ENCODE results near the gene FES. TPM values are rescaled to one million over a fixed set of nuclear protein-coding genes. Genes with fewer than 3 reads are reported as not detected.

Gene FES
- total RNA-seq, 1 donor from 2014 or later: 2.5 TPM

DNA sequence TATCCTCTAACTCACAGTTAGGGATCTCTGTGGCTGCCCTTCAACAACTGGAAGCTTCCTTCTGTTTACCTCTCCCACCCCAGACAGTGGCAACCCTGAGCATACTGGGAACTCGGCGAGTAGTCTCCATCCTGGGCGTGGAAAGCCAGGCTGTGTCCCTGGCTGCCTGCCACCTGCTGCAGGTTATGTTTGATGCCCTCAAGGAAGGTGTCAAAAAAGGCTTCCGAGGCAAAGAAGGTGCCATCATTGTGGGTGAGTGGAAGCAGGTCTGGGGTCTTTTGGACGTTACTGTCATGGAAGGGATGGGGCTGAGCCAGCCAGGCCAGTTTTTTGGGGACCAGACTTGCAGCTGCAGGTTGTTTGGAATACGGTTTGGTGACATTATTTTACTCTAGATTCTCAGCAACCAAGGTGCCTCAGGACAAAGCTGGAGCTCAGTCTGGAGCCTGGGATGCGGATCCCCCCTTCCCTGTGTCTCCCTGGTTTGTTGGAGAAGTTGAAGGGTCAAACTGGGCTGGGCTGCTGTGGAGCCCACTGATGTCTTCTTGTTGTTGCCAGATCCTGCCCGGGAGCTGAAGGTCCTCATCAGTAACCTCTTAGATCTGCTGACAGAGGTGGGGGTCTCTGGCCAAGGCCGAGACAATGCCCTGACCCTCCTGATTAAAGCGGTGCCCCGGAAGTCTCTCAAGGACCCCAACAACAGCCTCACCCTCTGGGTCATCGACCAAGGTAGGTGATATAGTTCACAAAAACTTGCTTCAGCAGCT is 58.2 kb downstream of the FES start:
- Mint-ChIP-seq H3K27ac (ENCODE audit: unreplicated experiment) (no peak overlapping the region), H3K4me3 (ENCODE audit: unreplicated experiment) (no peak overlapping the region), H3K27me3 (ENCODE audit: unreplicated experiment) (no peaks in the 10 kb centered on the region), H3K4me1 (ENCODE audit: unreplicated experiment) (no peaks in the 10 kb centered on the region), H3K36me3 (ENCODE audit: unreplicated experiment) (peaks cover 46% of the 10 kb centered on the region), H3K9me3 (ENCODE audit: unreplicated experiment) (no peaks in the 10 kb centered on the region)
- TF ChIP-seq, protein P1, sequence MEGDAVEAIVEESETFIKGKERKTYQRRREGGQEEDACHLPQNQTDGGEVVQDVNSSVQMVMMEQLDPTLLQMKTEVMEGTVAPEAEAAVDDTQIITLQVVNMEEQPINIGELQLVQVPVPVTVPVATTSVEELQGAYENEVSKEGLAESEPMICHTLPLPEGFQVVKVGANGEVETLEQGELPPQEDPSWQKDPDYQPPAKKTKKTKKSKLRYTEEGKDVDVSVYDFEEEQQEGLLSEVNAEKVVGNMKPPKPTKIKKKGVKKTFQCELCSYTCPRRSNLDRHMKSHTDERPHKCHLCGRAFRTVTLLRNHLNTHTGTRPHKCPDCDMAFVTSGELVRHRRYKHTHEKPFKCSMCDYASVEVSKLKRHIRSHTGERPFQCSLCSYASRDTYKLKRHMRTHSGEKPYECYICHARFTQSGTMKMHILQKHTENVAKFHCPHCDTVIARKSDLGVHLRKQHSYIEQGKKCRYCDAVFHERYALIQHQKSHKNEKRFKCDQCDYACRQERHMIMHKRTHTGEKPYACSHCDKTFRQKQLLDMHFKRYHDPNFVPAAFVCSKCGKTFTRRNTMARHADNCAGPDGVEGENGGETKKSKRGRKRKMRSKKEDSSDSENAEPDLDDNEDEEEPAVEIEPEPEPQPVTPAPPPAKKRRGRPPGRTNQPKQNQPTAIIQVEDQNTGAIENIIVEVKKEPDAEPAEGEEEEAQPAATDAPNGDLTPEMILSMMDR (IDR thresholded peaks at IDR 0.05): no peak
- DNase-seq (ENCODE audit: extremely low spot score, unreplicated experiment): no peak

DNA sequence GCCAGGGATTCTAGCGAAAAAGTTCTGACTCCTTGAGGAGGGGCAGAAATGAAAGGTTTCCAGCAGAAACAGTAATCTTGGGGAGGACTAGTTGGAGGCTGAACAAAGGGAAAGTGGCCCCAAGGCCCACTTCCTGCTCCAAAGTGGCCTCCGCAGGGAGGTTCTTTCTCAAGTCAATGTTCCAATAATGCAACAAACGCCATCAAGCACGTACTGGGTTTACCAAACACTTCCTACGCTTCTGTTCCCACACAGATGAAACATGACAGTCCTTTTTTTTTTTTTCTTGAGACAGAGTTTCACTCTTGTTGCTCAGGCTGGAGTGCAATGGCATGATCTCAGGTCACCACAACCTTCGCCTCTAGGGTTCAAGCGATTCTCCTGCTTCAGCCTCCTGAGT is 60.8 kb downstream of the FES start:
- no peak for DNase-seq (ENCODE audit: extremely low spot score, unreplicated experiment)
- H3K27me3 Mint-ChIP-seq (ENCODE audit: unreplicated experiment): no peaks in the 10 kb centered on the region
- no peaks in the 10 kb centered on the region for H3K4me1 Mint-ChIP-seq (ENCODE audit: unreplicated experiment)
- H3K9me3 Mint-ChIP-seq (ENCODE audit: unreplicated experiment): no peaks in the 10 kb centered on the region
- TF ChIP-seq, protein P1 (IDR thresholded peaks at IDR 0.05): no peak
- H3K27ac Mint-ChIP-seq (ENCODE audit: unreplicated experiment): no peak overlapping the region
- no peak overlapping the region for H3K4me3 Mint-ChIP-seq (ENCODE audit: unreplicated experiment)
- peaks cover 50% of the 10 kb centered on the region for H3K36me3 Mint-ChIP-seq (ENCODE audit: unreplicated experiment)

Other genes with a start within 250 kb of the FES start
- 2.7 and 5.0 TPM in 2 replicates for gene BLM, start 167.2 kb upstream of the FES start, total RNA-seq
- gene FURIN, start 15.9 kb upstream of the FES start, total RNA-seq: 96.2 and 98.3 TPM in 2 replicates
- 65.2 and 70.0 TPM in 2 replicates for gene MAN2A2, start 18.8 kb downstream of the FES start, total RNA-seq
- 9.5 and 11.4 TPM in 2 replicates for gene HDDC3, start 48.0 kb downstream of the FES start, total RNA-seq
- gene UNC45A, start 50.8 kb downstream of the FES start, total RNA-seq: 83.0 and 83.5 TPM in 2 replicates
- 12.0 and 12.8 TPM in 2 replicates for gene RCCD1, start 70.4 kb downstream of the FES start, total RNA-seq
- 33.9 and 46.4 TPM in 2 replicates for gene PRC1, start 110.0 kb downstream of the FES start, total RNA-seq
- 12.8 and 13.7 TPM in 2 replicates for gene VPS33B, start 138.1 kb downstream of the FES start, total RNA-seq
- gene SV2B, start 215.8 kb downstream of the FES start, total RNA-seq: not detected in 2 replicates

All from osteocyte (in vitro differentiated cells).